Heart left ventricle (tissue), 16 donors: ENCODE results near the gene VAMP2. TPM values are rescaled to one million over a fixed set of nuclear protein-coding genes. Genes with fewer than 3 reads are reported as not detected.

Experiments
- ATAC-seq, 4 donors: fragments of 200-7000 bp; cut with Tn5 transposase; one replicate each; pipeline ENCODE4 v1.9.1; 2020 to 2022; ENCODE audit warnings: moderate library complexity in 4 of 4, mild to moderate bottlenecking in 3 of 4, moderate number of reproducible peaks in 1 of 4
- DNase-seq, 5 donors: peaks; one replicate each; pipeline ENCODE4 v3.0.0-alpha.2; 2020
- H3K27ac ChIP-seq, 12 donors: fragments of 200-600 bp; sonication (generic) in 4 of 12; one replicate each; pipeline versions ENCODE4 v1.5.0 to v1.8.0; 2016 to 2022; ENCODE audit warnings: mild to moderate bottlenecking in 2 of 12
- H3K27me3 ChIP-seq, 9 donors: fragments of 200-600 bp; sonication (generic) in 2 of 9; one replicate each; pipeline versions ENCODE4 v1.5.1 to v1.8.0; 2016 to 2022; ENCODE audit warnings: mild to moderate bottlenecking in 3 of 9
- H3K36me3 ChIP-seq, 9 donors: fragments of 200-600 bp; sonication (generic) in 2 of 9; one replicate each; pipeline versions ENCODE4 v1.5.0 to v1.8.0; 2018 to 2022; ENCODE audit warnings: mild to moderate bottlenecking in 2 of 9
- H3K4me1 ChIP-seq, 12 donors: fragments of 200-600 bp; sonication (generic) in 4 of 12; one replicate each; pipeline versions ENCODE4 v1.5.0 to v1.8.0; 2016 to 2022; ENCODE audit warnings: mild to moderate bottlenecking in 3 of 12
- H3K4me3 ChIP-seq, 12 donors: fragments of 200-600 bp; sonication (generic) in 4 of 12; one replicate each; pipeline versions ENCODE4 v1.5.0 to v1.8.0; 2017 to 2022; ENCODE audit warnings: mild to moderate bottlenecking in 9 of 12, moderate library complexity in 4 of 12
- H3K9me3 ChIP-seq, 12 donors: fragments of 200-600 bp; sonication (generic) in 4 of 12; one replicate each; pipeline versions ENCODE4 v1.5.0 to v1.8.0; 2016 to 2022; ENCODE audit warnings: mild to moderate bottlenecking in 1 of 12
- POLR2A ChIP-seq, 2 donors: fragments of 450-650 bp; IDR thresholded peaks; one replicate each; pipeline ENCODE4 v1.6.1; 2017; ENCODE audit warnings: antibody characterized with exemption in 2 of 2, mild to moderate bottlenecking in 2 of 2, moderate library complexity in 2 of 2
- WGBS, 4 donors: extraction: QIAGEN DNeasy Blood & Tissue Kit in 2 of 4; methylation state at CpG; one replicate each; pipeline versions ENCODE4 v1.1.5 to v1.1.7; 2013 to 2018; 5-methylcytosine and 5-hydroxymethylcytosine counted together
- intact Hi-C, 10 donors: fragments of 100-400 bp; cut with DNase I; formaldehyde crosslinking; loops; one replicate each; pipeline versions ENCODE4 v1.11.1 to v1.14.2; 2022
- polyA plus RNA-seq, 2 donors: library from polyadenylated mRNA; stranded (reverse); fragments of 200-250 nt; gene quantifications; one replicate each; pipeline ENCODE4 v1.2.3, GENCODE V29; 2013
- total RNA-seq, 9 donors: library from RNA; depleted of rRNA in 2 of 9; stranded (reverse); fragments of >200 nt in 2 of 9; fragmentation: NEBNext Ultra II Directional in 3 of 9; extraction: Animal tissue kit (Norgen Biotek cat#: 25700) in 3 of 9; gene quantifications; one replicate each; pipeline versions ENCODE4 v1.1.0 to v1.2.4, GENCODE V29; 2016 to 2023
- TF ChIP-seq, protein P1 (sequence below), 12 donors: fragments of 200-600 bp; sonication (generic) in 4 of 12; IDR thresholded peaks; one replicate each; pipeline versions ENCODE4 v1.5.0 to v1.8.0; 2018 to 2022; ENCODE audit warnings: antibody characterized with exemption in 12 of 12, mild to moderate bottlenecking in 5 of 12
- donor health status: ischemic (EF 13 %, LVEDD 7.1; RV severe dilation, severe dysfunction).
- donor health status: healthy with polysubstance abuse.
- donor health status: DM: no; HTN: yes; CAD: no.
- donor health status: DM: no; HTN: no; CAD: no.
- donor health status: ischemic (EF 25% LVEDD 6.9; RV normal size, moderate dysfunction).
- donor health status: ischemic (EF 25% LVEDD 5.7; RV mildly dilated, moderate dysfunction).
- donor health status: healthy.
- donor health status: DM: yes; HTN: yes; CAD: no.
- donor health status: ischemic (EF 35%, LVEDD 5.7; RV mildly dilated, moderate dysfunction).
- donor health status: nonischemic (EF 11% LVEDD 7.7; RV severe dilation, severe dysfunction).
- donor health status: DM: yes; HTN: yes; CAD: no.
- donor health status: PGD.
- donor health status: ischemic (EF 29% LVEDD 5.4; RV normal size, mild dysfunction).
- donor health status: nonischemic (EF 23%, LVEDD 6.1; RV moderate dilation, normal function).

The VAMP2 gene
- total and polyA plus RNA-seq, 11 donors: 21.5 to 67.2 (median 50.6) TPM

DNA sequence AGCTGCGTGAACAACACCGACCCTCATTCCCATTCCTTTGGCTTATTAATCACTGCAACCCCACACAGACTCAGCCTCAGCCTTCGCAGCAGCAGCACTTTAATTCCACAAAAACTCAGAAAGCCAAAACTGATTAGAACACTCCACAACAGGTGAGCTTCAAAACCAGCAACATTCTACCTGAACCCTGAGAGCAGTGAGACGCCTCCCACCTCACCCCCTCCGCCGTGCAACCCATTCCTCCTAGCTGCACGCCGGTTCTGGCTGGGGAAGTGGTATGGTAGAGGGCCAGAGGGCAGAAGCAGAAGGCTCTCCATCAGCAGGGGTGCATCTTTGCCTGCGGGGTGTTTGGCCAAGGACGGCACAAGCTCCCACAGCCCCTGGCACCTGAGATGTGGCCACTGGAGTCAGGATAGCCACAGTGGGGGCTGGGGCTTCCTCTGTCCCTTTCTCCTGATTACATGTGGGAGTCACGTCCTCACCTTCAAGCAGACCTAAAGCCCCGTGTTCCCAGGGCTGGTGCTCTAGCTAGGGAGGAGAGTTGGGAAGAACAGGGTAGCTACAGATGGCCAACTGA lies 25.6 kb upstream of the VAMP2 start:
- ATAC-seq (no peak), DNase-seq (peak in 2 of 5 donors; percentile 27 to 63)
- 37 to 49% (median 43%) methylated on average over 12 of the region's 12 CpGs for WGBS, 4 donors
- Histone ChIP-seq H3K4me3 (peak overlapping the region; percentile 57 to 96 (median 82)), H3K36me3 (no peaks in the 10 kb centered on the region), H3K27ac (peak overlapping the region in 11 of 12 donors; percentile 89 to 99 (median 96)), H3K27me3 (no peaks in the 10 kb centered on the region), H3K4me1 (peaks cover 6 to 54% (median 35%) of the 10 kb centered on the region in 12 donors), H3K9me3 (no peaks in the 10 kb centered on the region)
- TF ChIP-seq POLR2A (IDR thresholded peaks at IDR 0.05): no peak
- TF ChIP-seq, protein P1, sequence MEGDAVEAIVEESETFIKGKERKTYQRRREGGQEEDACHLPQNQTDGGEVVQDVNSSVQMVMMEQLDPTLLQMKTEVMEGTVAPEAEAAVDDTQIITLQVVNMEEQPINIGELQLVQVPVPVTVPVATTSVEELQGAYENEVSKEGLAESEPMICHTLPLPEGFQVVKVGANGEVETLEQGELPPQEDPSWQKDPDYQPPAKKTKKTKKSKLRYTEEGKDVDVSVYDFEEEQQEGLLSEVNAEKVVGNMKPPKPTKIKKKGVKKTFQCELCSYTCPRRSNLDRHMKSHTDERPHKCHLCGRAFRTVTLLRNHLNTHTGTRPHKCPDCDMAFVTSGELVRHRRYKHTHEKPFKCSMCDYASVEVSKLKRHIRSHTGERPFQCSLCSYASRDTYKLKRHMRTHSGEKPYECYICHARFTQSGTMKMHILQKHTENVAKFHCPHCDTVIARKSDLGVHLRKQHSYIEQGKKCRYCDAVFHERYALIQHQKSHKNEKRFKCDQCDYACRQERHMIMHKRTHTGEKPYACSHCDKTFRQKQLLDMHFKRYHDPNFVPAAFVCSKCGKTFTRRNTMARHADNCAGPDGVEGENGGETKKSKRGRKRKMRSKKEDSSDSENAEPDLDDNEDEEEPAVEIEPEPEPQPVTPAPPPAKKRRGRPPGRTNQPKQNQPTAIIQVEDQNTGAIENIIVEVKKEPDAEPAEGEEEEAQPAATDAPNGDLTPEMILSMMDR (IDR thresholded peaks at IDR 0.05): no peak
- intact Hi-C loops: loop anchor here in 4 of 10 donors (5.0 to 10.0 kb wide), 4 partner anchors 54 to 109 kb away; partner anchors contain the start of genes CTC1 (in 1 of the 4), HES7 (in 1 of the 4), PFAS (in 1 of the 4) and SLC25A35 (in 1 of the 4)

DNA sequence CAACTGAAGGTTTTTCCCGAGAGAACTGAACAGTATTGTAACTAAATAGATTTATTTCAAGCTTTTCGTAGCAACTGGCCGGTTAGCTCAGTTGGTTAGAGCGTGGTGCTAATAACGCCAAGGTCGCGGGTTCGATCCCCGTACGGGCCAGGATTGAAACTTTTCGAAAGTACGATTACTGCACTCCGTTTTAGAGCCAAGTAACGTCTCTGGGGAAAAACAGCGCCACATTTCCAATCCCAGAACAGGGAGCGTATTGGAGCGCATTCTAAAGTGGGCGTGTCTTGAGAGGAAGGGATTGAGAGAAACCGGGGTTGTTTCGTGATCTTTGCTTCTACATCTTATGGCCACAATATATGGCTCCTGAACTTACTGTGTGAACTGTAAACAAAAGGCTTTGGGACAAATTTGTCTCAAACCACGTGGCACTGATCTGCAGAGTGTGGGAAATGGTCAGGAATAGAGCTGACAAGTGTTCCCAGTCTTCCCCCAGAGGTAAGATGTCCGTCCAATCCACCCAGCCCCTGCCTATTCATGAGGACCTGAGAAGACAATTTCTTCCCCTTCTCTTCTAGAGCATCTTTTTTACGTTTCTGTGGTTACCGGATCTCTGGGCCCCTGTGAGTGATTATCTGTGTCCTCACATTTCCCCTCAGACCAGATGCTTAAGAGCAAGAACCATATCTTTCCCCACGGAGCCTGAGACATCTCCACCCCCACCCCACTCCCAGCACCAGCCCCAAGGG lies 24.9 kb upstream of the VAMP2 start:
- peak in 1 of 2 donors; percentile 43 for TF ChIP-seq POLR2A (IDR thresholded peaks at IDR 0.05)
- TF ChIP-seq, protein P1 (IDR thresholded peaks at IDR 0.05): peak in 1 of 12 donors; percentile 12
- Histone ChIP-seq H3K27ac (peak overlapping the region; percentile 49 to 99 (median 96)), H3K4me3 (peak overlapping the region; percentile 19 to 96 (median 82)), H3K36me3 (no peaks in the 10 kb centered on the region), H3K4me1 (peaks cover 6 to 51% (median 32%) of the 10 kb centered on the region in 12 donors), H3K9me3 (no peaks in the 10 kb centered on the region), H3K27me3 (no peaks in the 10 kb centered on the region)
- peak; percentile 91 to 92 (median 92) for DNase-seq
- peak; percentile 28 to 65 (median 49) for ATAC-seq
- intact Hi-C loops: loop anchor here (1.0 to 10.0 kb wide), 13 partner anchors 31 to 110 kb away; partner anchors contain the start of genes CTC1 (in 3 of the 10), PFAS (in 3 of the 10), ALOXE3 (in 1 of the 10) and HES7 (in 1 of the 10)
- WGBS, 4 donors: 1 to 2% (median 1%) methylated on average over 25 of the region's 25 CpGs

DNA sequence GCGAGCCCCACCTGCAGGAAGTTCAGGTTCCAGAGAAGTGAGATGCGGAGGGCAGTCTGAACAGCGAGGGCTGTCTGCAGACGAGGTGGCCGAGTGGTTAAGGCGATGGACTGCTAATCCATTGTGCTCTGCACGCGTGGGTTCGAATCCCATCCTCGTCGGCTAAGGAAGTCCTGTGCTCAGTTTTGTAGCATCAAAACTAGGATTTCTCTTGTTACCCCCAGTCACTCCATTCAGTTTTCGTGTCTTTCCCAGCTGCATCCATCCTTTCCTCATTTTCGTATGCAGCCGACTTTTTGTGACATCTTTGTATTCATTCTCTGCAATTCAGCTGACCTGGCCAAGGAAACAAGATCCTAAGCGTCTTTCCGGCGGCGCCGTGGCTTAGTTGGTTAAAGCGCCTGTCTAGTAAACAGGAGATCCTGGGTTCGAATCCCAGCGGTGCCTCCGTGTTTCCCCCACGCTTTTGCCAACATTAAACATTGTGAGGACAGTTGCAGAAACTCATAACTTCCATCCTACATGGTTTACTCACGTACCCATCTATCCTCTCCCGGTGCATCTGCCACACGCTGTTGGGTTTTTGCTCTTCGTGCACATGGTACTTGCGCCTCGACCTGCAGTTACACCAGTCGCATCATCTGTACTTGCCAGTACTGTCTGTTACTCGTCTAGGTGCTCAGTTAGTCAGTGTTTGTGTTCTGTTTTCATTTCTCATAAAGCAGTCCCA lies 24.2 kb upstream of the VAMP2 start:
- peak; percentile 57 to 83 (median 72) for ATAC-seq
- no peaks in the 10 kb centered on the region for H3K36me3 ChIP-seq
- 0 to 1% (median 1%) methylated on average over 32 of the region's 32 CpGs for WGBS, 4 donors
- no peaks in the 10 kb centered on the region for H3K27me3 ChIP-seq
- TF ChIP-seq, protein P1 (IDR thresholded peaks at IDR 0.05): peak in 8 of 12 donors; percentile 3 to 67 (median 46)
- peak in 1 of 2 donors; percentile 9 for TF ChIP-seq POLR2A (IDR thresholded peaks at IDR 0.05)
- H3K4me1 ChIP-seq: peaks cover 6 to 43% (median 30%) of the 10 kb centered on the region in 12 donors
- DNase-seq: peak; percentile 92 to 95 (median 93)
- H3K27ac ChIP-seq: peak overlapping the region; percentile 49 to 99 (median 96)
- H3K4me3 ChIP-seq: peak overlapping the region; percentile 61 to 96 (median 82)
- intact Hi-C loops: loop anchor here (1.0 to 10.0 kb wide), 15 partner anchors 30 to 110 kb away; partner anchors contain the start of genes CTC1 (in 3 of the 10), PFAS (in 3 of the 10), ALOXE3 (in 1 of the 10) and HES7 (in 1 of the 10)
- H3K9me3 ChIP-seq: no peaks in the 10 kb centered on the region
